ENCODE measurements around the gene OSBPL6. TPM values are rescaled to one million over a fixed set of nuclear protein-coding genes. Genes with fewer than 3 reads are reported as not detected.

The OSBPL6 gene
- total and polyA plus RNA-seq, 2 of the 13 experiments (the other 11 are each of a cell fraction or from before 2014, with no cell fraction given): 0.03 to 0.11 TPM

DNA sequence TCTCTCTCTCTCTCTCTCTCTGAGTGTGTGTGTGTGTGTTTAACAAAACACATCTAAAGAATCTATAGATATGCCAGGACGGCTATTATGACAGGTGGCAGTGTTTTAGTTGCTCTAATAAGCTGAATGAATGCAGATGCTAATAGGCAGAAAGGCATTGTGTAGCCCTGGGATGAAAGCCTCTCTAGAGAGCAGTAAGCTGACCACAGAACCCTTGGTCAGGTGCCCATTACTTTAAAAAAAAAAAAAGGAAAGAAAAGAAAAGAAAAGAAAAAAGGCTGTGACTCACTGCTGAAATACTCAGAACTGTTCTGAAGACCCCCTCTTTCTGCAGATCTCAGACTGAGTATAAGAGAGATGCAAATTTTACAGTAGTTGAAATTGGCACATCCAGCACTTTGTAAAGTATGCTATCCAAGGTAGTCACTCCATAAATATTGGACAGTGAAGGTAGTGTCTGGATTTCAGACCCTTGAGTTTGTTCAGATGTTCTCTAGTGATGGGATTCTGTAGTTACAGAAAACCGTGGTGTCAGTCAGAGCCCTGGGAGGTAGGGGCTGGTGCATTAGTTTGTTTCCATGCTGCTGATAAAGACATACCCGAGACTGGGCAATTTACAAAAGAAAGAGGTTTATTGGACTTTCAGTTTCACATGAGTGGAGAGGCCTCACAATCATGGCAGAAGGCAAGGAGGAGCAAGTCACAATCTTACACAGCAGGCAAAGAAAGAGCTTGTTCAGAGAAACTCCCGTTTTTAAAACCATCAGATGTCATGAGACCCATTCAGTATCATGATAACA, 30.9 kb downstream of the OSBPL6 start (continued):
- TF ChIP-seq, protein P1, sequence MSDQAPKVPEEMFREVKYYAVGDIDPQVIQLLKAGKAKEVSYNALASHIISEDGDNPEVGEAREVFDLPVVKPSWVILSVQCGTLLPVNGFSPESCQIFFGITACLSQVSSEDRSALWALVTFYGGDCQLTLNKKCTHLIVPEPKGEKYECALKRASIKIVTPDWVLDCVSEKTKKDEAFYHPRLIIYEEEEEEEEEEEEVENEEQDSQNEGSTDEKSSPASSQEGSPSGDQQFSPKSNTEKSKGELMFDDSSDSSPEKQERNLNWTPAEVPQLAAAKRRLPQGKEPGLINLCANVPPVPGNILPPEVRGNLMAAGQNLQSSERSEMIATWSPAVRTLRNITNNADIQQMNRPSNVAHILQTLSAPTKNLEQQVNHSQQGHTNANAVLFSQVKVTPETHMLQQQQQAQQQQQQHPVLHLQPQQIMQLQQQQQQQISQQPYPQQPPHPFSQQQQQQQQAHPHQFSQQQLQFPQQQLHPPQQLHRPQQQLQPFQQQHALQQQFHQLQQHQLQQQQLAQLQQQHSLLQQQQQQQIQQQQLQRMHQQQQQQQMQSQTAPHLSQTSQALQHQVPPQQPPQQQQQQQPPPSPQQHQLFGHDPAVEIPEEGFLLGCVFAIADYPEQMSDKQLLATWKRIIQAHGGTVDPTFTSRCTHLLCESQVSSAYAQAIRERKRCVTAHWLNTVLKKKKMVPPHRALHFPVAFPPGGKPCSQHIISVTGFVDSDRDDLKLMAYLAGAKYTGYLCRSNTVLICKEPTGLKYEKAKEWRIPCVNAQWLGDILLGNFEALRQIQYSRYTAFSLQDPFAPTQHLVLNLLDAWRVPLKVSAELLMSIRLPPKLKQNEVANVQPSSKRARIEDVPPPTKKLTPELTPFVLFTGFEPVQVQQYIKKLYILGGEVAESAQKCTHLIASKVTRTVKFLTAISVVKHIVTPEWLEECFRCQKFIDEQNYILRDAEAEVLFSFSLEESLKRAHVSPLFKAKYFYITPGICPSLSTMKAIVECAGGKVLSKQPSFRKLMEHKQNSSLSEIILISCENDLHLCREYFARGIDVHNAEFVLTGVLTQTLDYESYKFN (CRISPR knock-in tag; conservative IDR thresholded peaks at IDR 0.05): no peak
- TF ChIP-seq, protein P2, sequence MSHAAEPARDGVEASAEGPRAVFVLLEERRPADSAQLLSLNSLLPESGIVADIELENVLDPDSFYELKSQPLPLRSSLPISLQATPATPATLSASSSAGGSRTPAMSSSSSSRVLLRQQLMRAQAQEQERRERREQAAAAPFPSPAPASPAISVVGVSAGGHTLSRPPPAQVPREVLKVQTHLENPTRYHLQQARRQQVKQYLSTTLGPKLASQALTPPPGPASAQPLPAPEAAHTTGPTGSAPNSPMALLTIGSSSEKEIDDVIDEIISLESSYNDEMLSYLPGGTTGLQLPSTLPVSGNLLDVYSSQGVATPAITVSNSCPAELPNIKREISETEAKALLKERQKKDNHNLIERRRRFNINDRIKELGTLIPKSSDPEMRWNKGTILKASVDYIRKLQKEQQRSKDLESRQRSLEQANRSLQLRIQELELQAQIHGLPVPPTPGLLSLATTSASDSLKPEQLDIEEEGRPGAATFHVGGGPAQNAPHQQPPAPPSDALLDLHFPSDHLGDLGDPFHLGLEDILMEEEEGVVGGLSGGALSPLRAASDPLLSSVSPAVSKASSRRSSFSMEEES (CRISPR knock-in tag; IDR thresholded peaks at IDR 0.05): no peak

DNA sequence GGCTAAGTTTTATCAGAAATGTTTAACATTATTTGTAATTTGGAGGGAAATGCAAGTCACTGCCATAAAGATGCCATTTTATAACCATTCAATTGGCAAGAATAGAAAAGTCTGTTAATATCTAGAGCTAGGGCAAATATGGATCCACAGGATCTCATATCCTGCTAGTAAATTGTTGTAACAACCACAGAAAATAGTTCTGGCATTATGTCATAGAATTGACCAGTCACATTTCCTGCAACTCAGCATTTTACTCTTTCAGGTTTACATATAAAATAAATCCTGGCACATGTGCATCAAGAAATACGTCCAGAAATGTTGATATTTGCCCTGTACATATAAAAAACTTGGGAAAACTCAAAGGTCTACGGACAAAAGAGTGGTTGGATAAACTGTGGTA, 32.9 kb downstream of the OSBPL6 start:
- H4K20me1 ChIP-seq (ENCODE audit: insufficient read depth, low read length): no peaks in the 10 kb centered on the region
- DNase-seq (ENCODE audit: low spot score) (no peak), ATAC-seq (no peak), FAIRE-seq (no peak)
- H3K9ac ChIP-seq (ENCODE audit: insufficient read depth, low read depth, low read length): no peak overlapping the region
- peak; percentile 83 to 91 for TF ChIP-seq MAFK (conservative IDR thresholded peaks at IDR 0.05 in 1 of 2, IDR thresholded peaks at IDR 0.05 in 1 of 2; ENCODE audit: low read length in 2 of 2)
- peak; percentile 86 for TF ChIP-seq MAFF (IDR thresholded peaks at IDR 0.05; ENCODE audit: low read depth, low read length)
- TF ChIP-seq KDM5A (IDR thresholded peaks at IDR 0.05; ENCODE audit: borderline replicate concordance, low read length): no peak
- TF ChIP-seq RFXANK (CRISPR knock-in tag; IDR thresholded peaks at IDR 0.05): no peak
- whole genome bisulfite sequencing (ENCODE audit: low lambda C conversion rate): 4% methylated on average over 2 of the region's 2 CpGs
- no peak overlapping the region for H3K27ac ChIP-seq (ENCODE audit: extremely low read length, insufficient read depth, low read length)
- no peak overlapping the region for H3K4me2 ChIP-seq (ENCODE audit: low read depth, low read length)
- no peaks in the 10 kb centered on the region for H3K9me3 ChIP-seq (ENCODE audit: low read length)
- no peak overlapping the region for H3K4me3 ChIP-seq (replicated peaks in 1 of 3; ENCODE audit: insufficient read depth in 1 of 3, low read depth in 2 of 3, low read length in 3 of 3)
- in situ Hi-C loops (cut with HindIII; ENCODE audit: extremely low pct_ligation_motif_present, low pct_unique_long_range_greater_than_20kb): no loop called here
- H3K27me3 ChIP-seq (ENCODE audit: control insufficient read depth in 1 of 2, insufficient read depth in 2 of 2, low read length in 2 of 2): no peaks in the 10 kb centered on the region; a peak in 2 of 5 replicates
- H3K79me2 ChIP-seq (ENCODE audit: insufficient read depth, low read length): no peaks in the 10 kb centered on the region
- no TSS peak for BruUV-seq (replicated peaks)
- no peaks in the 10 kb centered on the region for H3K4me1 ChIP-seq (ENCODE audit: insufficient read depth, low read length)
- ChIA-PET CTCF (ENCODE audit: low intra/inter-chr PET ratio, low total read pairs) (no interaction called here), POLR2A (no interaction called here)
- no peak overlapping the region for H2AFZ ChIP-seq (ENCODE audit: low read length)
- H3K36me3 ChIP-seq (replicated peaks in 1 of 2; ENCODE audit: control insufficient read depth in 1 of 2, insufficient read depth in 2 of 2, low read length in 2 of 2): no peaks in the 10 kb centered on the region
- intact Hi-C loops (cut with micrococcal nuclease; ENCODE audit: unreplicated experiment): no loop called here
